Measurements from ENCODE around the gene ZNF653. TPM values are rescaled to one million over a fixed set of nuclear protein-coding genes. Genes with fewer than 3 reads are reported as not detected.

Gene ZNF653
- total RNA-seq, 6 experiments from 2014 or later, result 2.7 to 7.0 (median 3.9) TPM

- H3K4me3 ChIP-seq, result no peak overlapping the region
- peaks cover 0 to 22% (median 5%) of the 10 kb centered on the region in 4 donors for H3K36me3 ChIP-seq
- no peak overlapping the region for H3K27ac ChIP-seq
- 47% methylated on average over 18 of the region's 25 CpGs for WGBS (ENCODE audit: insufficient coverage, low coverage, low lambda C conversion rate, missing lambda C conversion rate)
- no peak for TF ChIP-seq POLR2A (IDR thresholded peaks at IDR 0.05)
- TF ChIP-seq, protein P1, sequence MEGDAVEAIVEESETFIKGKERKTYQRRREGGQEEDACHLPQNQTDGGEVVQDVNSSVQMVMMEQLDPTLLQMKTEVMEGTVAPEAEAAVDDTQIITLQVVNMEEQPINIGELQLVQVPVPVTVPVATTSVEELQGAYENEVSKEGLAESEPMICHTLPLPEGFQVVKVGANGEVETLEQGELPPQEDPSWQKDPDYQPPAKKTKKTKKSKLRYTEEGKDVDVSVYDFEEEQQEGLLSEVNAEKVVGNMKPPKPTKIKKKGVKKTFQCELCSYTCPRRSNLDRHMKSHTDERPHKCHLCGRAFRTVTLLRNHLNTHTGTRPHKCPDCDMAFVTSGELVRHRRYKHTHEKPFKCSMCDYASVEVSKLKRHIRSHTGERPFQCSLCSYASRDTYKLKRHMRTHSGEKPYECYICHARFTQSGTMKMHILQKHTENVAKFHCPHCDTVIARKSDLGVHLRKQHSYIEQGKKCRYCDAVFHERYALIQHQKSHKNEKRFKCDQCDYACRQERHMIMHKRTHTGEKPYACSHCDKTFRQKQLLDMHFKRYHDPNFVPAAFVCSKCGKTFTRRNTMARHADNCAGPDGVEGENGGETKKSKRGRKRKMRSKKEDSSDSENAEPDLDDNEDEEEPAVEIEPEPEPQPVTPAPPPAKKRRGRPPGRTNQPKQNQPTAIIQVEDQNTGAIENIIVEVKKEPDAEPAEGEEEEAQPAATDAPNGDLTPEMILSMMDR (IDR thresholded peaks at IDR 0.05), result no peak
- DNase-seq (no peak), ATAC-seq (no peak)
- intact Hi-C loops (cut with DNase I), result no loop called here
- no peaks in the 10 kb centered on the region for H3K4me1 ChIP-seq
- H3K9me3 ChIP-seq, result no peaks in the 10 kb centered on the region
- H3K27me3 ChIP-seq, result no peaks in the 10 kb centered on the region
These were observed 53.6 kb downstream of the ZNF653 start for GRCh38 chr19:11451871-11452619.

DNA sequence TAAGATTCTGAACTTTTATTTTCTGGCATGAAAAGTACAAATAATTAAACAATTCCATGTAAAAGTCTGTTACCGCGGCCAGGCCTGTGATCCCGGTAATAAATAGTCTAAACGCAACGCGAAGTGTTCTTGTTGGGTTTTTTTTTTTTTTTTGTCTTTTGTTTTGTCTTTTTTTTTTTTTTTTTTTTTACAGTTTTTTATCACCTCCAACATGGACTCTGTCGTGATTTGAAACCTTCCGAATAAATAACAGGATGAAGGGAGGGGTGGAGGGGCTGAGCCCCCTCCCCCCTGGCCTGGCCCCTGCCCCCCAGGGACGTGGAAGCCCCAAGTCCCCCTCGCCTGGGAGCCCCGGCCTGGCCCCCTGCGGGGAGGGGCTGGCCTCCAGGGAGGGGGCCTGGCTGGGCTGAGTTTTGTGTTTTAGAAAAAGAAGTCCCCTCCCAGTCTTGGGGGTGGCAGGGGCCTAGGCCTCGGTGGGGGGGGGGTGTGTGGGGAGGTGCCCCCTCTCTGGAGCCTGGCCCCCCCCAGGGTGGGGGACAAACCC is 54.2 kb downstream of the ZNF653 start:
- Histone ChIP-seq H3K9me3 (no peaks in the 10 kb centered on the region), H3K36me3 (peaks cover 0 to 22% (median 5%) of the 10 kb centered on the region in 4 donors), H3K27me3 (no peaks in the 10 kb centered on the region), H3K4me1 (no peaks in the 10 kb centered on the region), H3K27ac (no peak overlapping the region), H3K4me3 (no peak overlapping the region)
- 39% methylated on average over 9 of the region's 13 CpGs for WGBS (ENCODE audit: insufficient coverage, low coverage, low lambda C conversion rate, missing lambda C conversion rate)
- no peak for DNase-seq
- ATAC-seq, result no peak
- intact Hi-C loops (cut with DNase I), result no loop called here
- TF ChIP-seq POLR2A (IDR thresholded peaks at IDR 0.05), result no peak
- TF ChIP-seq, protein P1 (IDR thresholded peaks at IDR 0.05), result no peak

- TF ChIP-seq, protein P1 (IDR thresholded peaks at IDR 0.05), result no peak
- TF ChIP-seq POLR2A (IDR thresholded peaks at IDR 0.05), result no peak
- intact Hi-C loops (cut with DNase I), result no loop called here
- Histone ChIP-seq H3K27ac (no peak overlapping the region), H3K27me3 (no peaks in the 10 kb centered on the region), H3K9me3 (no peaks in the 10 kb centered on the region), H3K36me3 (peaks cover 0 to 25% (median 5%) of the 10 kb centered on the region in 4 donors), H3K4me3 (no peak overlapping the region), H3K4me1 (no peaks in the 10 kb centered on the region)
- DNase-seq (no peak), ATAC-seq (no peak)
- WGBS (ENCODE audit: insufficient coverage, low coverage, low lambda C conversion rate, missing lambda C conversion rate), result 90% methylated on average over 8 of the region's 21 CpGs
These were observed 54.9 kb downstream of the ZNF653 start for GRCh38 chr19:11450570-11451326.

DNA sequence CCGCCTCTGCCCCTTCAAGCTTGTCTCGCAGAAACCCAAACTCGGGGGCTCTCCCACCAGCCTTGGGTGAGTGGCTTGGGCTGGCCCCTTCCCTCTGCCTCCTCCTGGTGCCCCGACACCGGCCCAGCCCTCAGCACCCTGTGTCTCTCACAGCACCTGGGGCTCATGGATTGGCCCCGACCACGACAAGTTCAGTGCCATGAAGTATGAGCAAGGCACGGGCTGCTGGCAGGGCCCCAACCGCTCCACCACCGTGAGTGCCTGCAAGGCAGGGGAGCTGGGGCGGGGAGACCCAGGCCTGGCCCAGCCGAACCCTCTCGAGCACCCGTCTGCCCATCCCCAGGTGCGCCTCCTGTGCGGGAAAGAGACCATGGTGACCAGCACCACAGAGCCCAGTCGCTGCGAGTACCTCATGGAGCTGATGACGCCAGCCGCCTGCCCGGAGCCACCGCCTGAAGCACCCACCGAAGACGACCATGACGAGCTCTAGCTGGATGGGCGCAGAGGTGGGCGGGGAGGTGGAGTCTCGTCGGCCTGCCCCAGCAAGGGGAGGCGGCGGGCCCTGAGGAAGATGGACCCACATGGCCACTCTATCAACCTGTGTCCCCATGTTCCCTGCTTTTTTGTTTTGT is 56.6 kb downstream of the ZNF653 start:
- TF ChIP-seq, protein P1 (IDR thresholded peaks at IDR 0.05), result no peak
- TF ChIP-seq POLR2A (IDR thresholded peaks at IDR 0.05), result no peak
- no CpG with 5 or more reads among the region's 31 CpGs for WGBS (ENCODE audit: insufficient coverage, low coverage, low lambda C conversion rate, missing lambda C conversion rate)
- intact Hi-C loops (cut with DNase I), result loop anchor here in 1 of 2 donors (10.0 kb wide), 2 partner anchors 64 to 154 kb away; partner anchors contain the start of genes EPOR and TSPAN16
- Histone ChIP-seq H3K4me3 (no peak overlapping the region), H3K4me1 (no peaks in the 10 kb centered on the region), H3K36me3 (peaks cover 0 to 30% (median 9%) of the 10 kb centered on the region in 4 donors), H3K9me3 (no peaks in the 10 kb centered on the region), H3K27me3 (no peaks in the 10 kb centered on the region), H3K27ac (no peak overlapping the region)
- ATAC-seq (no peak), DNase-seq (no peak)

Data from right lobe of liver (tissue), 6 donors.